ENCODE data around the gene ELP5.

DNA sequence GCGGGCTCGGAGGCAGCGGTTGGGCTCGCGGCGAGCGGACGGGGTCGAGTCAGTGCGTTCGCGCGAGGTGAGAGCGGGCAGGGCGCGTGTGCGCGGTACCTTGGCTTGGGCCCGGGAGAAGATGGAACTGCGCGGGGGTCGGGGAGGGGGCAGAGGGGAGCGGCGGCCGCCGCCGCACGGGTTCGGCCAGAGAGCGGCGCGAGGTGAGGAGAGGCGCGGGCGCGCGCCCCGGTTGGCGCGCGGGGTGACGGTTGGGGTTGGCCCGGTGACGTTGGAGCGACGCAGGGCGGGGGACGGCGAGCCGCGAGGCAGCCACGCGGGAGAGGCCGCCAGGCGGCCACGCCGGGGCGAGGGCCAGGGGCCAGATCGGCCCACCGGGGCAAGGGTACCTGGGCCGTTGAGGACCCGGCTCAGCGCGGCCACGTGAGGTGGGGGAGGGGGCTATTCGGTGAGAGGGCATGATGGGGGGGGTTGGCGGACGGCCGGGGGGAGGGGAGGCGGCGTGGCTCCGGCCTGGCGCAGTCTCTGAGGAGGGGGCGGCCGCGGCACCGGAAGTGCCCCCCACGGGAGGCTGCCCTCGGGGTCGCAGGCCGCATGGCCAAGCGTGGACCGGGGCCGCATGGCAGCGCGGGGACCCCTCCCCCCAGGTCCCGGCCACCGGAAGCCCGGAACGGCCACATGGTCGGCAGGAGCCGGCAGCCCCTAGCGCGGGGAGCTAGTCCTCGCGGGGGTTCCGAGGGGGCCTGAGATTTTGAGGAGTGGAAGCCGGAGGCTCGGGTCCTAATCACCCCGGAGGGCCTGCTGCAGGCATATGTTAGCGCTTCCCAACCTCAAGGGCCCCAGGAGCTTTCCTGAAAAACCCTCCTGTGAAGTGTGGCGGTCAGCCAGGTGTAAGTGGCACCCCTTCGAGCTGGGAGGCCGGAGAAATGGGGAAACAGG, 55.9 kb downstream of the ELP5 start:
- TF ChIP-seq, protein P1, sequence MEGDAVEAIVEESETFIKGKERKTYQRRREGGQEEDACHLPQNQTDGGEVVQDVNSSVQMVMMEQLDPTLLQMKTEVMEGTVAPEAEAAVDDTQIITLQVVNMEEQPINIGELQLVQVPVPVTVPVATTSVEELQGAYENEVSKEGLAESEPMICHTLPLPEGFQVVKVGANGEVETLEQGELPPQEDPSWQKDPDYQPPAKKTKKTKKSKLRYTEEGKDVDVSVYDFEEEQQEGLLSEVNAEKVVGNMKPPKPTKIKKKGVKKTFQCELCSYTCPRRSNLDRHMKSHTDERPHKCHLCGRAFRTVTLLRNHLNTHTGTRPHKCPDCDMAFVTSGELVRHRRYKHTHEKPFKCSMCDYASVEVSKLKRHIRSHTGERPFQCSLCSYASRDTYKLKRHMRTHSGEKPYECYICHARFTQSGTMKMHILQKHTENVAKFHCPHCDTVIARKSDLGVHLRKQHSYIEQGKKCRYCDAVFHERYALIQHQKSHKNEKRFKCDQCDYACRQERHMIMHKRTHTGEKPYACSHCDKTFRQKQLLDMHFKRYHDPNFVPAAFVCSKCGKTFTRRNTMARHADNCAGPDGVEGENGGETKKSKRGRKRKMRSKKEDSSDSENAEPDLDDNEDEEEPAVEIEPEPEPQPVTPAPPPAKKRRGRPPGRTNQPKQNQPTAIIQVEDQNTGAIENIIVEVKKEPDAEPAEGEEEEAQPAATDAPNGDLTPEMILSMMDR (IDR thresholded peaks at IDR 0.05), result no peak
- TF ChIP-seq POLR2AphosphoS5 (IDR thresholded peaks at IDR 0.05), result no peak
